ENCODE measurements around the gene FKBP6.
"Not testable (repeated sequence)": the region's sequence is repeated elsewhere in the genome, so short reads cannot be mapped to it uniquely, and the experiment has no call there.

The FKBP6 gene, protein sequence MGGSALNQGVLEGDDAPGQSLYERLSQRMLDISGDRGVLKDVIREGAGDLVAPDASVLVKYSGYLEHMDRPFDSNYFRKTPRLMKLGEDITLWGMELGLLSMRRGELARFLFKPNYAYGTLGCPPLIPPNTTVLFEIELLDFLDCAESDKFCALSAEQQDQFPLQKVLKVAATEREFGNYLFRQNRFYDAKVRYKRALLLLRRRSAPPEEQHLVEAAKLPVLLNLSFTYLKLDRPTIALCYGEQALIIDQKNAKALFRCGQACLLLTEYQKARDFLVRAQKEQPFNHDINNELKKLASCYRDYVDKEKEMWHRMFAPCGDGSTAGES

DNA sequence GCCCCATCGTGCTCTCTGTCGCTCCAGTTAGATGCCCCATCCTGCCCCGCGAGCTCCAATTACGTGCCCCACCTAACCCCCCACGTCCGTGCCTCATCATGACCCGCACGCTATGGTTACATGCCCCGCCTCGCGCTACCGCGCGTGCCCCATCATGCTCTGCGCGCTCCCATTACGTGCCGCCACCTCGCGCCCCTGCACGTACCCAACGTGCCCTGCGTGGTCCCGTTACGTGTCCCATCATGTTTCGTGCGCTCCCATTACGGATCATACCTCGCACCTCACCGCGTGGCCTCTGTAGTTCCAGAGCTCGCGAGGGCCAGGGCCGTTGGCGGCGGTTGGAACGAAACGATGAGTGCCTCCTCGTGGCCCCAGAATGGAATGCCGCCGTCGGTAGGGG lies at the start of gene FKBP6, which contains the start of gene TRIM50:
TSS of gene FKBP6 (plus strand) at position 240 of the 400 bp plus-strand sequence. CDS start 268 bp downstream, outside the sequence.
TSS of gene TRIM50 (minus strand) at position 161 of the 400 bp plus-strand sequence. CDS start 3,295 bp downstream, outside the sequence.
- CTCF ChIA-PET; POLR2A ChIA-PET; DNase-seq (ENCODE audit: extremely low spot score): not testable (repeated sequence)

DNA sequence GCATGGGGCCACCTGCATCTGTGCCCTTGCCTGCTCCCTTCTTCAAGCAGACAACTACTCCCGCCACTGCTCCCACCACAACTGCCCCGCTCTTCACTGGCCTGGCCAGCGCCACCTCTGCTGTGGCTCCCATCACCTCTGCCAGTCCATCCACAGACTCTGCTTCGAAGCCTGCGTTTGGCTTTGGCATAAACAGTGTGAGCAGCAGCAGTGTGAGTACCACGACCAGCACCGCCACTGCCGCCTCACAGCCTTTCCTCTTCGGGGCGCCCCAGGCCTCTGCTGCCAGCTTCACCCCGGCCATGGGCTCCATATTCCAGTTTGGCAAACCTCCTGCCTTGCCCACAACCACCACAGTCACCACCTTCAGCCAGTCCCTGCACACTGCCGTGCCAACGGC lies 30.7 kb upstream of the FKBP6 start:
- DNase-seq (ENCODE audit: extremely low spot score); CTCF ChIA-PET; POLR2A ChIA-PET: not testable (repeated sequence)

DNA sequence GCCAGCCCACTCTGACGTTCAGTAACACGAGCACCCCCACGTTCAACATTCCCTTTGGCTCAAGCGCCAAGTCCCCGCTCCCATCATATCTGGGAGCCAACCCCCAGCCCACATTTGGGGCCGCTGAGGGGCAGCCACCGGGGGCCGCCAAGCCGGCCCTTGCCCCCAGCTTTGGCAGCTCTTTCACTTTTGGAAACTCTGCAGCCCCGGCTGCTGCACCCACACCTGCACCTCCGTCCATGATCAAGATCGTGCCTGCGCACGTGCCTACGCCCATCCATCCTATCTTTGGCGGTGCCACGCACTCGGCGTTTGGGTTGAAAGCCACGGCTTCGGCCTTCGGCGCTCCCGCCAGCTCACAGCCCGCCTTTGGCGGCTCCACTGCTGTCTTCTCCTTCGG lies 30.3 kb upstream of the FKBP6 start:
- POLR2A ChIA-PET; DNase-seq (ENCODE audit: extremely low spot score); CTCF ChIA-PET: not testable (repeated sequence)

DNA sequence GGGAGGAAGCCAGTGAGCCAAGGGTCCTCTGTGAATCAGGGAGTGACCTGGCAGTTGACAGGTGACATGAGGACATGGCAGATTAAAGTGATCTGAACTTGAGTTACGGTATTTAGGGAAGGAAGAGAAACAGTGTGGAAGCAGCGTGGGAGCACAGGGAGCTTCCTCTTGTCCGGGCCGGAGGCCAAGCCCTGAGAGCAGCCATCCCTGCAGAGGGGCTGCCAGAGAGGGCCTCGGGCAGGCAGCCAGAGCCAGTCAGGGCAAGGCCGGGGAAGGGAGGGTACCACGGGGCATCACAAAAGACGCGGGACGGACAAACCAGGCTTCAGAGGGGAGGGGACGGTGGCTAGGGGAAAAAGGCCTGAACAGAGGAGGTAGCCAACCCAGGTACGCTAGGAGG lies 28.1 kb upstream of the FKBP6 start:
- CTCF ChIA-PET; POLR2A ChIA-PET; DNase-seq (ENCODE audit: extremely low spot score): not testable (repeated sequence)

DNA sequence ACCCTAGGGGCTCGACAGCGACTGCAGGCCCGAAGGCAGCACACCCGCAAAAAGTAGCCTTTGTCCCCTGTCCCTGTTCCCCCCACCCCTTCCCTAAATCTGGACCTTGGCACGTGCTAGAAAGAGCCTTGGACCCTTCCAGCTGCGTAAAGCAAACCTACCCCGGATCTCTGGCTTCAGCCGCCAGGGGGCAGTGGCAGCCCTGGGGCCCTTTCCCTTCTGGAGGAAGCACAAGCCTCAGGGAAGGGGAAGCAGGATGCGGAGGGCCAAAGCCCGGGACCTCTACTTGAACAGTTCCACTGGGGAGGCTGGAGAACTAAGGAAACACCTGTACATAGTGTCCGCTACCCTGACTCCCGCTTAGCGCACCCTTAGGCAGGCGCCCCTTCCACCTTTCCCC lies 26.9 kb upstream of the FKBP6 start:
- POLR2A ChIA-PET; CTCF ChIA-PET; DNase-seq (ENCODE audit: extremely low spot score): not testable (repeated sequence)

DNA sequence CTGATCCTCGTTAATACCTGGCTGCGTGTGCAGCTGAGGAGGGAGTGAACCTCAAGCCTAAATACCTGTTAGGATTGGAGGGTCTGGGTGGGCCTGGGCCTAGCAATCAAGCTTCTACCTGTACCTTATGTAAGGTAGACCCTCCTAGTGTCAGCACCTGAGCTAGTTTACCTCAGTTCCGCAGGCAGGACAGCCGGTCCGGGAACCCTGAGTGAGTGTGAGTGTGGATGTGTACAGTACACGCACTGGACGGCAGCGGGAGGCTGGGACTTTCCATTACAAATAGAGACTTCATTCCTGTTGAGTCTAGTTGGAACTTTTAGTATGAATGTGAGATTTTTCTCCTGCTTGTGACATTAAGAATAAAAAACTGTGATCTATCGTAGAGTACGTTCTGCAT lies 25.1 kb upstream of the FKBP6 start:
- CTCF ChIA-PET, result not testable (repeated sequence)

DNA sequence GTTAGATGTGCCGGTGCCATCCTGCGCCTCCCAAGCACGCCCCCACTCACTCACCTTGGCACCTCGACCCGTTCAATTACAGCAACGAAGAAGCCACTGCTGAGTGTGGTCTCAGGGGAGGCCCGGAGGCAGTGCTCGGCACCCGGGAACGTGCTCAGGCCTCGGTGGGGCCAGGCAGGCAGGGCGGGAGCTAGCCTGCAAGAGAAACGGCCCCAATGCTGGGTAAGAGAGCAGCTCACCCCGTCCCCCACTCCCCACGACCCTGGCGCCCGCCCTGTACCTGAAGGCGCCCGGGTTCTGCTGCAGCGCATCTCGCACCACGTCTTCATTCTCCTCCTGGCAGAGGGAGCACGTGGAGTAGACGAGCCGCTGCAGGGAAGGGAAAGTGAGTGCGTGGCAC lies 24.4 kb upstream of the FKBP6 start:
- POLR2A ChIA-PET, result no interaction called here
- CTCF ChIA-PET, result no interaction called here
- no peak for DNase-seq (ENCODE audit: extremely low spot score)
- TF ChIP-seq FOXA1 (IDR thresholded peaks at IDR 0.05) (no peak), SUZ12 (IDR thresholded peaks at IDR 0.05) (no peak), LEF1 (IDR thresholded peaks at IDR 0.05; ENCODE audit: borderline replicate concordance) (no peak), CTBP1 (IDR thresholded peaks at IDR 0.05; ENCODE audit: borderline replicate concordance) (no peak), HDGF (IDR thresholded peaks at IDR 0.05; ENCODE audit: borderline replicate concordance) (no peak), ARNT (IDR thresholded peaks at IDR 0.05) (no peak)

More for the DNA sequence above, 25.1 kb upstream of the FKBP6 start:
- POLR2A ChIA-PET; DNase-seq (ENCODE audit: extremely low spot score): not testable (repeated sequence)

DNA sequence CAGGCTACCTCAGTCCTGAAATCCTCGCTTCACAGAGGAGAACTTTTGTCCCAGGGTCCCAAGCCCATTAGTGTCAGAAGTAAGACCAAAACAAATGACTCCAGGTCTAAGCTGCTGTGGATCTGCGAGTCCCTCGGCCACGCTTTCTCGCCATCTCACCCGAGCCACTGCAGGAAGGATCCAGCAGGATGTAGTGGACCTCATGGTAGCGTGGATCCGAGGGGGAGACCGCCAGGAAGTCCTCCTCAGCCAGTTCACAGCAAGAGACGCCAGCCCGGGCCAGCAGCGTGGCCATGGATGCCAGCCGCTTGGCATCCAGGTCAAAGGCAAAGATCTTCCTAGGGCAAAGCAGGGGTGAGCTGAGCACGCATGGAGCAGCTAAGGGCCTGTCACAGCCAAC lies 23.9 kb upstream of the FKBP6 start:
- no peak for DNase-seq (ENCODE audit: extremely low spot score)
- TF ChIP-seq SUZ12 (IDR thresholded peaks at IDR 0.05) (no peak), CTBP1 (IDR thresholded peaks at IDR 0.05; ENCODE audit: borderline replicate concordance) (no peak), BHLHE40 (IDR thresholded peaks at IDR 0.05; ENCODE audit: borderline replicate concordance) (no peak), LEF1 (IDR thresholded peaks at IDR 0.05; ENCODE audit: borderline replicate concordance) (no peak), ELF4 (IDR thresholded peaks at IDR 0.05) (no peak), ZNF384 (IDR thresholded peaks at IDR 0.05) (no peak), HDGF (IDR thresholded peaks at IDR 0.05; ENCODE audit: borderline replicate concordance) (no peak), NFRKB (IDR thresholded peaks at IDR 0.05) (no peak), FOXK2 (IDR thresholded peaks at IDR 0.05) (no peak), ARNT (IDR thresholded peaks at IDR 0.05) (no peak), FOXM1 (IDR thresholded peaks at IDR 0.05; ENCODE audit: borderline replicate concordance) (no peak), TARDBP (IDR thresholded peaks at IDR 0.05) (no peak), FOXA1 (IDR thresholded peaks at IDR 0.05) (no peak), SP1 (IDR thresholded peaks at IDR 0.05) (no peak), L3MBTL2 (conservative IDR thresholded peaks at IDR 0.05) (no peak)
- TF ChIP-seq, protein P1, sequence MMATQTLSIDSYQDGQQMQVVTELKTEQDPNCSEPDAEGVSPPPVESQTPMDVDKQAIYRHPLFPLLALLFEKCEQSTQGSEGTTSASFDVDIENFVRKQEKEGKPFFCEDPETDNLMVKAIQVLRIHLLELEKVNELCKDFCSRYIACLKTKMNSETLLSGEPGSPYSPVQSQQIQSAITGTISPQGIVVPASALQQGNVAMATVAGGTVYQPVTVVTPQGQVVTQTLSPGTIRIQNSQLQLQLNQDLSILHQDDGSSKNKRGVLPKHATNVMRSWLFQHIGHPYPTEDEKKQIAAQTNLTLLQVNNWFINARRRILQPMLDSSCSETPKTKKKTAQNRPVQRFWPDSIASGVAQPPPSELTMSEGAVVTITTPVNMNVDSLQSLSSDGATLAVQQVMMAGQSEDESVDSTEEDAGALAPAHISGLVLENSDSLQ (IDR thresholded peaks at IDR 0.05), result no peak
- ChIA-PET POLR2A (no interaction called here), CTCF (no interaction called here)

DNA sequence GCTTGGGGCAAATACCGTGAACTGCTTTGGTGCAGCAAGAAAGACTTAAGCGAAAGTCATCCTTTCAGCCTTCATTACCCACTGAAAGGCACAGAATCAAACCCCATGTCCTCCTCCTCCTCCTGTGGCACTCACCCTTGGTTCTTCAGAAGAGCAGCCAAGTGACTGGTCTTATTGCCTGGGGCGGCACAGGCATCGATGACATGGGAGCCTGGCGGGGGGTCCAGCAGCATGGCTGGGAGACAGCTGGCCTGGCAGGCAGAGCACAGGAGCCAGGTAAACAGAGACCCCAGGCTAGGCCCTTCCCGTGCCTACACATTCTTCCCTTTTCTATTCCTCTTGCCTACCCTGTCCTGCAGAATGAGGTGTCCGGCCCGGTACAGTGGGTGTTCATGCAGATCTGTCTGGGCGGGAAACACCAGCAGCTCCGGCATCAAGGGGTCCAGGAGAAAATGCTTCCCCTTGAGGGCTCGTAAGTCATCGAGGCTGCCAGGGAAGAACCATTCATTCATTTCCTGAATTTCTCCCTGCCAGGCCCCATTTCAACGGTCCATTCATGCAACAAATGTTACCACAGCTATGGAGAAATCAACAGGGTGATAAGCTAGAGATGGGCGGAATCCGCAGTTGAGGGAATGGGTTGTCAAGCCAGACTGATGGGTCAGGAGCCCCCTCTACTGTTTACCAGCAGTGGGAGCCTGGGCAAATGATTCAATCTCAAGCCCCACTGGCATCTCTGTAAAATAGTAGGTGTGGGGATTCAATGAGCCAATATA lies 23.2 kb upstream of the FKBP6 start:
- POLR2A ChIA-PET; CTCF ChIA-PET; DNase-seq (ENCODE audit: extremely low spot score): not testable (repeated sequence)

DNA sequence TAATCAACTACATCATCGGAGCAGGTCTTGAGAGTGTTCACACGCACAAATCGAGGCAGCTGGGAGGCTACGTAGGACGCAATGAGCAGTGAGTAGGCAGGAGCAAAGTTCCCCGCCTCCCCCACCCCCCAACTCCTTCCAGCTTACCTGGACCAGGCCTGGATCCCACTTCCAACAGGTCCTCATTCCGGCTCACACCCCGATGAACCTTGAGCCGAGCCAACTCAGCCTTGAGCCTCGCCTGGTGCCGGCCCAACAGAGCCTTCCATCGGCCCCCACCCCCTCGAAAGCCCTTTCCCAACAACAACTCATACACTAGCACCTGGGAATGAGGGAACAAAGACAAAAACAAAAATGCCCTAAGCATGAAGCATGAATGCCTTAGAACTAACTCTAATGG lies 20.5 kb upstream of the FKBP6 start:
- ChIA-PET POLR2A (no interaction called here), CTCF (no interaction called here)
- DNase-seq (ENCODE audit: extremely low spot score), result no peak
- no peak for TF ChIP-seq BHLHE40 (IDR thresholded peaks at IDR 0.05; ENCODE audit: borderline replicate concordance)
- TF ChIP-seq LEF1 (IDR thresholded peaks at IDR 0.05; ENCODE audit: borderline replicate concordance), result no peak
- TF ChIP-seq FOXA1 (IDR thresholded peaks at IDR 0.05), result no peak
- no peak for TF ChIP-seq SP1 (IDR thresholded peaks at IDR 0.05)
- TF ChIP-seq NFRKB (IDR thresholded peaks at IDR 0.05), result no peak
- TF ChIP-seq HDGF (IDR thresholded peaks at IDR 0.05; ENCODE audit: borderline replicate concordance), result no peak
- no peak for TF ChIP-seq SUZ12 (IDR thresholded peaks at IDR 0.05)
- TF ChIP-seq ZNF384 (IDR thresholded peaks at IDR 0.05), result no peak
- TF ChIP-seq TARDBP (IDR thresholded peaks at IDR 0.05), result no peak
- no peak for TF ChIP-seq CTBP1 (IDR thresholded peaks at IDR 0.05; ENCODE audit: borderline replicate concordance)
- TF ChIP-seq ARNT (IDR thresholded peaks at IDR 0.05), result no peak
- TF ChIP-seq, protein P1 (IDR thresholded peaks at IDR 0.05), result no peak
- TF ChIP-seq ELF4 (IDR thresholded peaks at IDR 0.05), result no peak
- no peak for TF ChIP-seq L3MBTL2 (conservative IDR thresholded peaks at IDR 0.05)
- TF ChIP-seq FOXM1 (IDR thresholded peaks at IDR 0.05; ENCODE audit: borderline replicate concordance), result no peak
- TF ChIP-seq FOXK2 (IDR thresholded peaks at IDR 0.05), result no peak

Measured in HEK293T (cell line).